EL (cell line): ENCODE data around the gene STK40.

ENCODE experiments used
- DNase-seq: peaks from one replicate; pipeline ENCODE4 v3.0.0-alpha.2; 2016

The STK40 gene

GRCh38 chr1:36306902-36307456 lies 78.7 kb downstream of the STK40 start:
- peak; percentile 96 for DNase-seq

DNA sequence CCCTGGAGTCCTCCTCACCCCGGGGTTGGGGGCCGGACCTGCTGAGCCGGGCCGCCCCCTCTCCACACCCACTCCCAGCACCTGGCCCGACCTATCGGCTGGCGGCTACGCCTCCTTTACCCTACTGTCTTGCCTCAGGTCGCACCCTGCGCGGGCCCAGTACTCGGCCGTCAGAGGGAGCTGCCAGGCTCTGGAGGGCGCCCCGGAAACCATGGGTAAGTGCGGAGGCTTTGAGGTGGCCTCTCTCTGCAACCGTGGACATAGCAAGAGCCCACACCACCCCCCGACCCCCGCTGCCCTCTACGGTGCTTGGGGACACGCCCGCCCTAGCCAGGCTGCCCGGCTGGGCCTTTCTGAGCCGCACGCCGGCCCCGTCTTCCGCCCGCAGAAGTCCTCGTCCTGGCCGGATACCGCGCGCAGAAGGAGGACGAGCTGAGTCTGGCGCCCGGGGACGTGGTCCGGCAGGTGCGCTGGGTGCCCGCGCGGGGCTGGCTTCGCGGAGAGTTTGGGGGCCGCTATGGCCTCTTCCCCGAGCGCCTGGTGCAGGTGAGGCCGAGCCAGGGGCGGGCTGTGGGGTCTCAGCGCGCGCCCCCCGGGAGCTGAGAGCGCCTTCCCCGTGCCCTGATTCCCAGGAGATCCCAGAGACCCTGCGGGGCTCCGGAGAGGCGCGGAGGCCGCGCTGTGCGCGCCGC lies 79.4 kb downstream of the STK40 start, which contains the start of gene SH3D21:
SH3D21 (plus strand) TSS at position 159 of the 692 bp plus-strand sequence; CDS start at position 212, 53 bp downstream.
- DNase-seq: peak; percentile 39

GRCh38 chr1:36305915-36306209 lies 79.9 kb downstream of the STK40 start:
- DNase-seq: peak; percentile 20

- peak; percentile 14 for DNase-seq
Measured at GRCh38 chr1:36304970-36305914, 80.5 kb downstream of the STK40 start.

- no peak for DNase-seq
Measured at GRCh38 chr1:36304521-36304920, 81.2 kb downstream of the STK40 start.

DNA sequence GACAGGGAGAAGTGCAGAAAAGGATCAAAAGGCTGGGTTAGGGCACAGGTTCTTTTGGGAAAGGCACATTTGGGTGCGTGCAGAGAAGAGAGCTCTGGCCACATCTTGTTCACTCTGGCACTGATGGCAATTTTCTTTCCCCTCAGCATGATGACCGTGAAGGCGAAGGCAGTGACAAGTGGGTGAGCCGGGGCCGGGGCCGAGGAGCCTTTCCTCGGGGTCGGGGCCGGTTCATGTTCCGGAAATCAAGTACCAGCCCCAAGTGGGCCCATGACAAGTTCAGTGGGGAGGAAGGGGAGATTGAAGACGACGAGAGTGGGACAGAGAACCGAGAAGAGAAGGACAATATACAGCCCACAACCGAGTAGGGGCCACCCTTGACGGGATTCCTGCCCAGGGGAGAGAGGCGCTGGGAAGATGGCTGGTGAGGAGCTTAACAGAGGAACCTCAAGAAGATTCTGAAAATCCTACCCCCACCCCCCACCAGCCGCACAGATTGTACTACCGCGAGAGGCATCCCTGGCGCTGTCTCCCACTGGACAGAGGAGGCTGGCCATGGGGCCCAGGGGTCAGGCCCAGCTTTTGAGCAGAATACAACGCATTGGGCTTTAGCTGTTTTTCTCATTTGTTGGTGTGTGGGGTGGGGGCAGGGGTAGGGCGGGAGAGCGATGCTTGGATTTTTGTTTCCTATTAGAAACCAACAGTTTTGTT lies 81.9 kb downstream of the STK40 start:
- DNase-seq: no peak

- no peak for DNase-seq
Measured at GRCh38 chr1:36303244-36303643, 82.5 kb downstream of the STK40 start.

DNA sequence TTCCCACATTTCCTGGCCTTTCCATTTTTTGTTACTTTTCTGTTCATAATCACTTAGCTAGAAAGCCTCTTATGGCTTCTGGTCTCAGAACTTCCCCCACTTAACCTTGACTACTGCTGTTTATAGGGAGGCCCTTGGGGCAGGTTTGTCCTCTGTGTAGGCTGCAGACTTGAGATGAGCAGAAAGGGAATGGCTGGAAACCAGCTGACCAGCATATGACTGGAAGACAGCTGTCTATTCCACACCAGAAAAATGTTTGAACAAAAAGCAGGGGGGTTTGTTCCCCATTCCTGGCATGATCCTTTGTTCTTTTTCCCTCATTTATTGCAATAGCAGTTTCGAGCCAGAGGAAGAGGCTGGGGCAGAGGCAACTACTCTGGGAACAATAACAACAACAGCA lies 84.5 kb downstream of the STK40 start:
- no peak for DNase-seq

DNA sequence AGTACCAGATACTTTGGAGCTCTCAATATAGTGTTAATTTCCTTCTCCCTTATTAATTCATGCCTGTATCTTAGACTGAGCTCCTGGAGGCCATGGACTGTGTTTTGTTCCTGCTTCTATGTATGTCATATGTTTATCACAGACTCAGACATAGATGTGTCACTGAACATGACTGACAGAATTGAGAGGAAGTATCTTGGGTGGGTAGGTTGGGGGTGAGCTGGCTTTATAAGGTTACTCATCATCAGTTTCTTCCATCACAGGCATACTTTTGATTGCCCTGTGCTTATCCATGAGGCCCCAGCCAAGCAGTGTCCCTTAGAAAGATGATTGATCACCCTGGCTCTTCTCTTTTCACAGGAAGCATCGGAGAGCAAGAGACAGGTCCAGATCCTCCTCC lies 85.2 kb downstream of the STK40 start:
- DNase-seq: peak; percentile 30

- DNase-seq: no peak
Measured at GRCh38 chr1:36298640-36299039, 87.1 kb downstream of the STK40 start.

DNA sequence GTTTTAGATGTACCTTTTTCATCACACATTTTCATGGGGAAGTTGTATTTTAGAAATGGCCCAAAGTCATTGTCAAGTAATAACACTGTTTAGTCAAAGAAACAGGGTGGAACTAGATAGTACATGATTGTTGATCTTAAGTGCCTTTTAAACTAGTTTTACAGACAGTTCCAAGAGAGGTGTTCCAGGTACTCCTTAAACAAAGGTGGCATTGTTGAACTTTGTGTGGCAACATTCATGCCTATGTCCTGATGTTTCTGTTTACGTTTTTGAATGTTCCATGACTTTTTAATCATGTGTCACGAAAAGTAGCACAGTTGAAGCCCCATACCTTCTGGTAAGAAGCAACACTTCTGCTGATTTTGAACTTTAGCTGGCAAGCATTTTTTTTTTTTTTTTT lies 88.7 kb downstream of the STK40 start:
- no peak for DNase-seq

DNA sequence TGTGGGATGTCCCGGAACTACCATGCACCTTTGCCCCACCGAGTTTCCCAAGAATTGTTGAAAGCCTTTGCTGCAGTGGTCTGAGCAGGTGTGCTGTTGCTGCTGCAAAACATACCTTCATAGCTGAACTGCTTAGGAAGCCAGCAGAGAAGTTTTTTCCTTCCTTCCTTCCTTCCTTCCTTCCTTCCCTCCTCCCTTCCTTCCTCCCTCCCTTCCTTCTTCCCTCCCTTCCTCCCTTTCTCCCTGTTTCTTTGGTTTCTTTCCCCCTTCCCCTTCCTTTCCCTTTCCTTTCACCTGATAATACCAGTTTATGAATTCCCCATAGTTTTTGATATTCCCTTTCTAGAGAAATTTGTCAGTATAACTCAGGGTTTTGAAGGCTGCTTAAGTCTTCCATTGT lies 90.3 kb downstream of the STK40 start:
- no peak for DNase-seq
